HG03520 (cell line): ENCODE results near the gene SYTL5.
"Not testable (repeated sequence)": the region's sequence is repeated elsewhere in the genome, so short reads cannot be mapped to it uniquely, and the experiment has no call there.

Source experiments
- ATAC-seq: cut with Tn5 transposase; IDR thresholded peaks from one replicate; pipeline ENCODE4 v1.9.1; 2021; ENCODE audit warnings: mild to moderate bottlenecking, moderate library complexity; ENCODE audit not compliant: unreplicated experiment

Gene SYTL5

GRCh38 chrX:38006291-38006690, at the start of gene SYTL5:
Gene SYTL5, plus strand, starts transcription at chrX:38006553. Its CDS starts 27,337 bp downstream, at chrX:38033890.
- no peak for ATAC-seq

- no peak for ATAC-seq
Observed at GRCh38 chrX:37958525-37959211, 47.7 kb upstream of the SYTL5 start.

GRCh38 chrX:37959212-37960021, 46.9 kb upstream of the SYTL5 start:
- ATAC-seq: no peak

GRCh38 chrX:37961118-37961517, 45.2 kb upstream of the SYTL5 start:
- no peak for ATAC-seq

GRCh38 chrX:37967714-37968113, 38.6 kb upstream of the SYTL5 start:
- ATAC-seq: no peak

GRCh38 chrX:37975421-37975820, 30.9 kb upstream of the SYTL5 start:
- ATAC-seq: no peak

- ATAC-seq: no peak
Observed at GRCh38 chrX:37976153-37976552, 30.2 kb upstream of the SYTL5 start.

- no peak for ATAC-seq
Observed at GRCh38 chrX:37984880-37985279, 21.5 kb upstream of the SYTL5 start.

- no peak for ATAC-seq
Observed at GRCh38 chrX:37986893-37987292, 19.5 kb upstream of the SYTL5 start.

GRCh38 chrX:37989304-37989703, 17.0 kb upstream of the SYTL5 start:
- ATAC-seq: no peak

GRCh38 chrX:37991303-37991702, 15.1 kb upstream of the SYTL5 start:
- ATAC-seq: not testable (repeated sequence)

GRCh38 chrX:37993176-37993575, 13.2 kb upstream of the SYTL5 start:
- ATAC-seq: no peak

- peak; percentile 52 for ATAC-seq
Observed at GRCh38 chrX:37993837-37994619, 12.3 kb upstream of the SYTL5 start.

- no peak for ATAC-seq
Observed at GRCh38 chrX:37995428-37995827, 10.9 kb upstream of the SYTL5 start.

GRCh38 chrX:37997096-37997495, 9.3 kb upstream of the SYTL5 start:
- ATAC-seq: no peak

- no peak for ATAC-seq
Observed at GRCh38 chrX:37998586-37999262, 7.6 kb upstream of the SYTL5 start.

GRCh38 chrX:38000706-38001105, 5.6 kb upstream of the SYTL5 start:
- no peak for ATAC-seq

GRCh38 chrX:38004046-38004445, 2.3 kb upstream of the SYTL5 start:
- no peak for ATAC-seq

GRCh38 chrX:38006778-38007177, 425 bp downstream of the SYTL5 start:
- no peak for ATAC-seq

GRCh38 chrX:38008658-38009057, 2.3 kb downstream of the SYTL5 start:
- ATAC-seq: no peak

GRCh38 chrX:38009641-38010040, 3.3 kb downstream of the SYTL5 start:
- ATAC-seq: no peak
